SJCRH30 (cell line): ENCODE data around the gene KIAA0040. TPM values are rescaled to one million over a fixed set of nuclear protein-coding genes. Genes with fewer than 3 reads are reported as not detected.
"Not testable (repeated sequence)": the region's sequence is repeated elsewhere in the genome, so short reads cannot be mapped to it uniquely, and the experiment has no call there.

ENCODE experiments used
- DNase-seq, 2 experiments: peaks; one replicate each; pipeline ENCODE4 v3.0.0-alpha.2; 2015 to 2020
- H3K27ac ChIP-seq: fragments of 250-450 bp; sonication (Bioruptor Pico); 2 replicates; pipeline ENCODE4 v1.5.1; 2020; ENCODE audit warnings: mild to moderate bottlenecking, moderate library complexity
- H3K27me3 ChIP-seq: fragments of 250-450 bp; sonication (Bioruptor Pico); 2 replicates; pipeline ENCODE4 v1.5.1; 2020; ENCODE audit warnings: mild to moderate bottlenecking, moderate library complexity
- H3K36me3 ChIP-seq: fragments of 250-450 bp; sonication (Bioruptor Pico); 2 replicates; pipeline ENCODE4 v1.5.1; 2020; ENCODE audit warnings: mild to moderate bottlenecking, moderate library complexity
- H3K4me1 ChIP-seq: fragments of 250-450 bp; sonication (Bioruptor Pico); 2 replicates; pipeline ENCODE4 v1.5.1; 2020; ENCODE audit warnings: mild to moderate bottlenecking, moderate library complexity
- H3K4me3 ChIP-seq: fragments of 250-450 bp; sonication (Bioruptor Pico); 2 replicates; pipeline ENCODE4 v1.5.1; 2020; ENCODE audit warnings: mild to moderate bottlenecking, moderate library complexity
- H3K9me3 ChIP-seq: fragments of 250-450 bp; sonication (Bioruptor Pico); replicated peaks from 2 replicates; pipeline ENCODE4 v1.5.1; 2020; ENCODE audit warnings: mild to moderate bottlenecking, moderate library complexity
- total RNA-seq: library from RNA; depleted of rRNA; stranded (reverse); fragments of >200 nt; shearing (Covaris generic); gene quantifications from 2 replicates; pipeline ENCODE4 v1.2.3, GENCODE V29; 2014; rRNA removed

The KIAA0040 gene
- total RNA-seq, 1 experiment from 2014 or later = 1.7 TPM

DNA sequence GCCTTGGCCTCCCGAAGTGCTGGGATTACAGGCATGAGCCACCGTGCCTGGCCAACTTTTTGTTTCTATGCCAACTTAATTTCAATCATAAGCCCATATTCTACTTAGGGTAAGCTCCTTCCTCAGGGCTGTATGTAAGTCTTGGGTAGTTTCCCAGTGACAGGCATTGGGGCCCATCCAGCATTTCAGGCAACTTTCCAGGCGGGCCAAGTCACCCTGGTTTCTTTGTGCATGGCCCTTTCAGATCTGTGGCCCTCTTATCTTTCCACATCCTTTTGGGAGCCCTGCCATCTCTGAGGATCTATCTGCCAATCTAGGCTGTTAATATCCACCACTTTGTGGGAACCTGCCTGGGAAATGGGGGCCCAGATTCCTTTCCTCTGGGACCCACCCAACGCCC lies 66.2 kb downstream of the KIAA0040 start:
- 0 out of 2 replicates have a peak, but pooled peaks cover 4% of the 10 kb centered on the region for H3K27me3 ChIP-seq
- DNase-seq = no peak

DNA sequence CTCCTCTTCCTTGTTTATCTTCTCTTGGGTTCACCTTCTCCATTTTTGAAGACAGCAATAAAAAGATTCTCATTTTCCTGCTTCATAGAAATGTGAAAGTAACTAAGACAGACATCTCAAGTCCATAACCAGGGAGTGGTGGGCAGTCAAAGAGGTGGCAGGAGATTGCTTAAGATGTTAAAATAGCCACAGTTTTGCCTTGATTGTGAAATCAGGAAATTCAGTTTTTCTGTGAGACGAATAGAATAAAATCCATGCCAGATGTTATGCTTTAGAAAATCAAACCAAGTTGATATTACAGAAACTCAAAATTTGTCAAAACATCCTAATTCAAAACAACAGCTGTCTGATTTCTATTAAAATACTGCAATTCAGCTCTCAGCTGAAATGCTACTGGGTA lies 67.7 kb downstream of the KIAA0040 start:
- no peak overlapping the region for H3K4me3 ChIP-seq
- no peaks in the 10 kb centered on the region for H3K9me3 ChIP-seq
- DNase-seq = no peak

More for the DNA sequence above, 66.2 kb downstream of the KIAA0040 start:
- H3K36me3 ChIP-seq = no peaks in the 10 kb centered on the region
- no peak overlapping the region for H3K27ac ChIP-seq
- H3K9me3 ChIP-seq = no peaks in the 10 kb centered on the region
- no peak overlapping the region for H3K4me3 ChIP-seq
- H3K4me1 ChIP-seq = no peaks in the 10 kb centered on the region

DNA sequence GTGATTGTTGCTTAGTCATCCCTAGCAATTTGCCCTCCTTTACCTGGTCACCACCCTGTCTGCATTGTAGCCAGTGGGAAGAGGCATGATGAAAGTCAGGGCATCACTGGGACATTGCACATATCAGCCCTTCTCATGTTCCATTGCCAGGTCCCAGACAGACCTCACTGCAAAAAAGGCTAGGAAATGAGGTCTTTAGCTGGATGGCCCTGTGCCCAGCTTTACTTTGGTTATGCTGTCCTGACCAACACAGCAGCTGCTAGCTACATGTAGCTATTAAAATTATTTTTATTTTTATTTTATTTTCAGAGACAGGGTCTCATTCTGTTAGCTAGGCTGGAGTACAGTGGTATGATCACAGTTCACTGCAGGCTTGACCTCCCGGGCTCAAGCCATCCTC lies 72.1 kb downstream of the KIAA0040 start:
- Histone ChIP-seq H3K4me3 (no peak overlapping the region), H3K4me1 (no peaks in the 10 kb centered on the region), H3K27ac (no peak overlapping the region), H3K36me3 (no peaks in the 10 kb centered on the region), H3K27me3 (0 out of 2 replicates have a peak, but pooled peaks cover 4% of the 10 kb centered on the region), H3K9me3 (no peaks in the 10 kb centered on the region)
- no peak for DNase-seq

More for the DNA sequence above, 67.7 kb downstream of the KIAA0040 start:
- H3K4me1 ChIP-seq = no peaks in the 10 kb centered on the region
- H3K27me3 ChIP-seq = 0 out of 2 replicates have a peak, but pooled peaks cover 4% of the 10 kb centered on the region
- no peak overlapping the region for H3K27ac ChIP-seq
- no peaks in the 10 kb centered on the region for H3K36me3 ChIP-seq

DNA sequence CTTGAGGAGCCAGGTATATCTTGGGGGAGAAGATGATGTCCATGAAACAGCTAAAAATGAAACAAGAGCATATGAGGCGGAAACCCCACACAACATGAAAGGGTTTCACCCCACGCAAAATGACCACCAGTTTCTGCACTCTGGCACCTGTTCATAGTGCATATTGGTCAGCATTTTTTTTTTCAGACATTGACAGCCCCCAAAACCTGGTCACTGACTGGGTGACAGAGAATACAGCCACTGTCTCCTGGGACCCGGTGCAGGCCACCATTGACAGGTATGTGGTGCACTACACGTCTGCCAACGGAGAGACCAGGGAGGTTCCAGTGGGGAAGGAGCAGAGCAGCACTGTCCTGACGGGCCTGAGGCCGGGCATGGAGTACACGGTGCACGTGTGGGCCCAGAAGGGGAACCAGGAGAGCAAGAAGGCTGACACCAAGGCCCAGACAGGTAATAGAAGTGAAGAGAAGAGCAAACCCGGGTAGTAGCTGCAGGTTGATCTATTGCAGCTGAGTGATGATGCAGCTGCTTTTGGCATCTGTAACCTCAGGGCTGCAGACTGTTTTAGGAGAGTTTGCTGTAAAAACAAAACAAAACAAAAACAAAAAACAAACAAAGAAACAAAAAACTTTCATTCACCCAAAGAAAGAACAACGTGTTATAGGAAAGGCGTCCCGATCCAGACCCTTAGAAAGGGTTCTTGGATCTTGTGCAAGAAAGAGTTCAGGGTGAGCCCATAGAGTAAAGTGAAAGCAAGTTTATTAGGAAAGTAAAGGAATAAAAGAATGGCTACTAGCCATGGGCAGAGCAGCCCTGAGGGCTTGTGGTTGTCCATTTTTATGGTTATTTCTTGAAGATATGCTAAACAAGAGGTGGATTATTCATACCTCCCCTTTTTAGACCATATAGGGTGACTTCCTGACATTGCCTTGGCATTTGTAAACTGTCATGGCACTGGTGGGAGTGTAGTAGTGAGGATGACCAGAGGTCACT lies 73.9 kb downstream of the KIAA0040 start:
- no peak for DNase-seq
- no peaks in the 10 kb centered on the region for H3K9me3 ChIP-seq

DNA sequence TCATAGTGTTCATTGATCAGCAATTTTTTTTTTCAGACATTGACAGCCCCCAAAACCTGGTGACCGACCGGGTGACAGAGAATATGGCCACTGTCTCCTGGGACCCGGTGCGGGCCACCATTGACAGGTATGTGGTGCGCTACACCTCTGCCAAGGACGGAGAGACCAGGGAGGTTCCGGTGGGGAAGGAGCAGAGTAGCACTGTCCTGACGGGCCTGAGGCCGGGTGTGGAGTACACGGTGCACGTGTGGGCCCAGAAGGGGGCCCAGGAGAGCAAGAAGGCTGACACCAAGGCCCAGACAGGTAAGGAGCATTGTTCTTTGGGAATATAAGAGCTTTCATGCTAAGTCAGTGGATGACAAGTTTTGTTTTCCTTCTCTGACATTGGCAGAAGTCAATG lies 75.7 kb downstream of the KIAA0040 start:
- H3K36me3 ChIP-seq = no peaks in the 10 kb centered on the region
- H3K27me3 ChIP-seq = no peaks in the 10 kb centered on the region
- no peaks in the 10 kb centered on the region for H3K9me3 ChIP-seq
- no peak for DNase-seq
- no peak overlapping the region for H3K27ac ChIP-seq
- no peak overlapping the region for H3K4me3 ChIP-seq
- H3K4me1 ChIP-seq = no peaks in the 10 kb centered on the region

More for the DNA sequence above, 73.9 kb downstream of the KIAA0040 start:
- no peaks in the 10 kb centered on the region for H3K36me3 ChIP-seq
- no peaks in the 10 kb centered on the region for H3K4me1 ChIP-seq
- no peak overlapping the region for H3K4me3 ChIP-seq
- H3K27me3 ChIP-seq = no peaks in the 10 kb centered on the region
- no peak overlapping the region for H3K27ac ChIP-seq

DNA sequence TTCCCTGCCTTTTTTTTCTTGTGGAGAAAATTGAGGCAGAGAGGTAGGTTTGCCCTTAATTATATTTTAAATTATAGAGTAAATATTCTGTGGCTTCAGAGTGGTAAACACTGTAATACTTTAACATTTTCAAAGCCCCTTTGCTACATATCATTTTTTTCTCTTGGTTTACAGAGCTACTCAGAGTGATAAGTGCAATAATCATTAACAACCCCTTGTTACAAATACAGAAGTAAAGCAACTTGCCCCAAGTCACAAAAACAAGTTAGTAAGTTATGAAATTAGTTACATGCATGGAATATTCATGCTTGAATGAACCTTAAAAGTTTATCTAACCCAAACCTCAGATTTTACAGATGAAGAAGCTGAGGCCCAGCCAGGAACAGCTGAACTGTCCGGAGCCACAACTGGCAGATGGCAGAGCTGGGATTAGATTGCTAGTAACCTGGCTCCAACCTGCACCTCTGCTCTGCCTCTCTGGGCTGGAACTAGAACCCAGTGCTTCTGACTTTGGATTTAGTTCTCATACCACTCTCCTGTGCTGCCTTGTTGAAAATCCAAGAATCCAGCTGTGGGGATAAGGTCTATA lies 76.3 kb downstream of the KIAA0040 start:
- Histone ChIP-seq H3K27ac (no peak overlapping the region), H3K4me3 (no peak overlapping the region), H3K36me3 (no peaks in the 10 kb centered on the region), H3K4me1 (no peaks in the 10 kb centered on the region), H3K27me3 (no peaks in the 10 kb centered on the region), H3K9me3 (no peaks in the 10 kb centered on the region)
- no peak for DNase-seq

DNA sequence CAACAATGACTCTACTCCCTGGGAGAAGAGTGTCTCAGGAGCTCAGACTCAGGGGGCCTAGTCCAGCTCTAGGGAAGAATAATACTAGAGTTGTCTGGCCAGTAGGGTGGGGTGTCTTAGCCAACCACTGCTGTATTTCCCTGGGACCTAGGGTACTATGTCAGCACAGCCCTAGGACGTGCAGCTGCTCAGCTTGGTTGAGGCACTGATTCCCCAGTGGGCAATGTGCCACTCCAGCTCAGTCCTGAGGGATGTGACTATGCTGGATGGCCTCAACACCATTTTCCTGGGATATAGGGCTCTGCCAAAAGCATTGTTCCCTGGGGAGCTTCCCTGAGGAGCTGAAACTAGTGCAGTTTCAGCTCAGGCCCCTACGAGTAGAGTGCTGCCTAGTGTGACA lies 77.6 kb downstream of the KIAA0040 start:
- Histone ChIP-seq H3K4me1 (no peaks in the 10 kb centered on the region), H3K36me3 (no peaks in the 10 kb centered on the region), H3K4me3 (no peak overlapping the region), H3K27me3 (no peaks in the 10 kb centered on the region), H3K9me3 (no peaks in the 10 kb centered on the region), H3K27ac (no peak overlapping the region)
- peak in 1 of 2 experiments; percentile 7 for DNase-seq

DNA sequence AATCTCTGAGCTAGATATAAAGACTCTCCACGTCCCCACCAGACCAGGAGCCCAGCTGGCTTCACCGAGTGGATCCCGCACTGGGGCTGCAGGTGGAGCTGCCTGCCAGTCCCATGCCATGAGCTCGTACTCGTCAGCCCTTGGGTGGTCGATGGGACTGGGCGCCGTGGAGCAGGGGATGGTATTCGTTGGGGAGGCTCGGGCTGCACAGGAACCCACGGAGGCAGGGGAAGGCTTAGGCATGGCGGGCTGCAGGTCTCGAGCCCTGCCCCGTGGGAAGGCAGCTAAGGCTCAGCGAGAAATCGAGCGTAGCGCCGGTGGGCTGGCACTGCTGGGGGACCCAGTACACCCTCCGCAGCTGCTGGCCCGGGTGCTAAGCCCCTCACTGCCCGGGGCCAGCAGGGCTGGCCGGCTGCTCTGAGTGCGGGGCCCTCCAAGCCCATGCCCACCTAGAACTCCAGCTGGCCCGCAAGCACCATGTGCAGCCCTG lies 84.2 kb downstream of the KIAA0040 start:
- not testable (repeated sequence) for H3K4me3 ChIP-seq, H3K36me3 ChIP-seq, H3K9me3 ChIP-seq, H3K27me3 ChIP-seq, DNase-seq, H3K4me1 ChIP-seq, H3K27ac ChIP-seq

Other genes starting within 250 kb of the KIAA0040 start
- 439 and 441 TPM in 2 replicates for gene CACYBP, start 192.8 kb downstream of the KIAA0040 start, total RNA-seq
- gene MRPS14, start 169.4 kb downstream of the KIAA0040 start, total RNA-seq = 31.6 and 34.0 TPM in 2 replicates
- gene TNN, start 124.9 kb downstream of the KIAA0040 start, total RNA-seq = 0.08 TPM in 1 of 2 replicates, not detected in the other